Panc1 (cell line): ENCODE results near the gene RAP1GDS1. TPM values are rescaled to one million over a fixed set of nuclear protein-coding genes. Genes with fewer than 3 reads are reported as not detected.
A peak's percentile ranks its signal among the peaks of the same experiment; 100 is the strongest.

Source experiments
- ATAC-seq: fragments of 200-7000 bp; cut with Tn5 transposase; 2 replicates; pipeline ENCODE4 v1.9.1; 2020; ENCODE audit warnings: mild to moderate bottlenecking, moderate library complexity
- BruUV-seq: library from RNA; stranded (reverse); fragments of 400-500 nt; replicated peaks from 2 replicates; lab custom pipeline; 2021; lab: Mats Ljungman, UMichigan
- CTCF ChIA-PET: fragments of 300-600 bp; sonication (Branson Sonifier 250); formaldehyde crosslinking; loops from one replicate; lab custom pipeline; 2022; ENCODE audit warnings: antibody characterized with exemption; lab: Charles Lee
- POLR2A ChIA-PET: fragments of 300-600 bp; sonication (Branson Sonifier 250); formaldehyde crosslinking; loops from one replicate; lab custom pipeline; 2022; ENCODE audit warnings: antibody characterized with exemption; lab: Charles Lee
- DNase-seq: peaks from one replicate; pipeline ENCODE4 v3.0.0-alpha.2; 2010; ENCODE audit warnings: low read depth, low spot score
- H3K27ac ChIP-seq: 2 replicates; pipeline ENCODE4 v1.5.1; 2011; ENCODE audit warnings: mild to moderate bottlenecking, low read length, inconsistent platforms
- H3K27me3 ChIP-seq: fragments of 200-500 bp; sonication (Bioruptor generic); 2 replicates; pipeline ENCODE4 v1.6.0; 2014; ENCODE audit warnings: low read length, inconsistent platforms; ENCODE audit not compliant: control insufficient read depth, insufficient read depth
- H3K36me3 ChIP-seq: fragments of 200-500 bp; sonication (Bioruptor generic); 2 replicates; pipeline ENCODE4 v1.5.1; 2014; ENCODE audit warnings: inconsistent platforms, mild to moderate bottlenecking, low read length, moderate library complexity; ENCODE audit not compliant: control insufficient read depth, insufficient read depth
- H3K4me1 ChIP-seq: 2 replicates; pipeline ENCODE4 v1.5.1; 2011; ENCODE audit warnings: inconsistent platforms, mild to moderate bottlenecking, low read length, moderate library complexity; ENCODE audit not compliant: control insufficient read depth, insufficient read depth
- H3K4me3 ChIP-seq, 2 experiments: 2 replicates each; pipeline ENCODE4 v1.5.1; 2011 to 2012; ENCODE audit warnings: low read depth in 2 of 2, low read length in 2 of 2, mild to moderate bottlenecking in 2 of 2, inconsistent platforms in 1 of 2, moderate library complexity in 1 of 2
- H3K9me3 ChIP-seq: fragments of 200-500 bp; sonication (Bioruptor generic); 2 replicates; pipeline ENCODE4 v1.5.1; 2014; ENCODE audit warnings: low read depth, mild to moderate bottlenecking, inconsistent platforms, low read length, moderate library complexity; ENCODE audit not compliant: control insufficient read depth, insufficient read depth
- CTCF ChIP-seq: fragments of 450-650 bp; IDR thresholded peaks from 2 replicates; pipeline ENCODE4 v1.5.1; 2017; ENCODE audit warnings: mild to moderate bottlenecking
- POLR2AphosphoS5 ChIP-seq: IDR thresholded peaks from 2 replicates; pipeline ENCODE4 v1.6.1; 2012; ENCODE audit warnings: mild to moderate bottlenecking, low read depth, low read length, moderate library complexity
- SIN3A ChIP-seq: IDR thresholded peaks from 2 replicates; pipeline ENCODE4 v1.6.1; 2012; ENCODE audit warnings: low read depth, mild to moderate bottlenecking, low read length, moderate library complexity, borderline replicate concordance; ENCODE audit not compliant: insufficient read depth
- TCF7L2 ChIP-seq: IDR thresholded peaks from 2 replicates; pipeline ENCODE4 v1.6.1; 2011; ENCODE audit warnings: mild to moderate bottlenecking, low read depth, low read length, inconsistent platforms
- in situ Hi-C: cut with HindIII; loops from 2 replicates; pipeline ENCODE4 v1.10.0; 2016; ENCODE audit warnings: low sequenced_read_pairs, low pct_unique_long_range_greater_than_20kb
- intact Hi-C: fragments of 100-400 bp; cut with micrococcal nuclease; formaldehyde crosslinking; loops from one replicate; pipeline ENCODE4 v1.10.0; 2022; ENCODE audit not compliant: unreplicated experiment
- total RNA-seq: library from RNA; stranded (reverse); gene quantifications from one replicate; pipeline ENCODE4 v1.2.1, GENCODE V29; 2021; ENCODE audit not compliant: unreplicated experiment
- TF ChIP-seq, protein P1 (sequence below), 2 experiments: IDR thresholded peaks; 2 replicates each; pipeline ENCODE4 v1.6.1; 2011 to 2012; ENCODE audit warnings: low read depth in 2 of 2, control low read depth in 1 of 2, low read length in 1 of 2, mild to moderate bottlenecking in 1 of 2, moderate library complexity in 1 of 2; ENCODE audit not compliant: insufficient read depth in 1 of 2

Gene RAP1GDS1
- total RNA-seq, 1 experiment from 2014 or later: 39.7 TPM

DNA sequence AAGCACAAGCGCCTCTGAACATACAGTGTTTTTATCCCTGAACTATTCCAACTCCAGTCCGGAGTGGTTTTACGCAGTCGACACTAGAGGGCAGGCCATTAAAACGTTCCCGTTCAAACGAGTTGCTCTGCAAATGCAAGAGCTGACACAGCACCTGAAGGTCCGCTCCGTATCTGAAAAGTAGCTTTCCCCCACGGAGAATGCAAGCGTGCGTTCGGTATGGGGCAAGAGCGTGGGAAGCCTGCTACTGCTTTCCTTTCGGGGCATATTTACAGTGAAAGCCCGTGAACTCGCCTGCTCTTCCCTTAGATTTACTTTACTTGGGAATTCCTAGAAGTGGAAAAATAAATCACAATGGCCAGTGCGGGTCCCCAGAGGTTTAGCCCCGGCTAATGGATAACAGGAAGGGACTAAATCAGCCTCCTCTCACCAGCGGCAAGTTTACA, 206.5 kb downstream of the RAP1GDS1 start:
- DNase-seq: peak; percentile 67
- Histone ChIP-seq H3K27me3 (no peaks in the 10 kb centered on the region), H3K9me3 (no peaks in the 10 kb centered on the region), H3K4me3 (peak overlapping the region; percentile 29 to 42), H3K27ac (peak overlapping the region; percentile 59; the same call in 1 of the 2 replicates), H3K4me1 (peaks cover 3% of the 10 kb centered on the region; the same call in 1 of the 2 replicates), H3K36me3 (peaks cover 3% of the 10 kb centered on the region)
- no peak for TF ChIP-seq TCF7L2
- no peak for TF ChIP-seq SIN3A
- peak; percentile 80 for TF ChIP-seq CTCF
- ChIA-PET CTCF (interaction anchor here (0.6 to 0.9 kb wide), 3 partner anchors 40 to 539 kb away, joined by 3 to 7 read pairs (median 3); partner anchors contain the start of gene TSPAN5), POLR2A (interaction anchor here (0.6 kb wide), 1 partner anchor 537 kb away, joined by 3 read pairs; no protein-coding TSS in a partner anchor)
- peak; percentile 95 for ATAC-seq
- in situ Hi-C loops: no loop called here
- no TSS peak for BruUV-seq
- intact Hi-C loops: loop anchor here (10.0 kb wide), 3 partner anchors 187 to 467 kb away; partner anchors contain the start of gene TSPAN5

DNA sequence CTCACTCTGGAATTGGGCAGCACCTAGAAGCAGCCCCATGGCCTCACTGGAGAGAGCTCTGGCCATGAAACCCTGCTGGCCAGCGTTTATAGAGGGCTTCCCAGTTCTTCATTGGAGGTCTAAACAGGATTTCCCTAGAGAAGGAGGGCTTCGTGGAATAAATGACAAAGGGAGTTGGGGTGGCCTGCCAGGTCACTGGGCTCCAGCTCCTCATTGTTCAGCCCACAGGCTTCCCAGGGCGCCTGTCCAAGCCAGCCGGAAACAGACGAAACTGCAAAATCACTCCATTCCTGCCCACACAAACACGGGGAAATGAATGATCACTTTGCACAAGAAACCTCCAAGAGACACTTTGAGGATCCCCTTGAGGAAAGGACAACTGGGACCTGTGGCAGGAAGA, 207.5 kb downstream of the RAP1GDS1 start:
- intact Hi-C loops (loop anchor here (10.0 kb wide), 3 partner anchors 186 to 466 kb away; partner anchors contain the start of gene TSPAN5), in situ Hi-C loops (no loop called here)
- peaks cover 3% of the 10 kb centered on the region; the same call in 1 of the 2 replicates for H3K4me1 ChIP-seq
- no peak for DNase-seq
- ChIA-PET CTCF (no interaction called here), POLR2A (no interaction called here)
- H3K36me3 ChIP-seq: peaks cover 3% of the 10 kb centered on the region
- ATAC-seq: no peak
- no peaks in the 10 kb centered on the region for H3K27me3 ChIP-seq
- no peaks in the 10 kb centered on the region for H3K9me3 ChIP-seq
- BruUV-seq: no TSS peak
- no peak for TF ChIP-seq TCF7L2
- TF ChIP-seq POLR2AphosphoS5: no peak
- TF ChIP-seq SIN3A: no peak
- TF ChIP-seq, protein P1, sequence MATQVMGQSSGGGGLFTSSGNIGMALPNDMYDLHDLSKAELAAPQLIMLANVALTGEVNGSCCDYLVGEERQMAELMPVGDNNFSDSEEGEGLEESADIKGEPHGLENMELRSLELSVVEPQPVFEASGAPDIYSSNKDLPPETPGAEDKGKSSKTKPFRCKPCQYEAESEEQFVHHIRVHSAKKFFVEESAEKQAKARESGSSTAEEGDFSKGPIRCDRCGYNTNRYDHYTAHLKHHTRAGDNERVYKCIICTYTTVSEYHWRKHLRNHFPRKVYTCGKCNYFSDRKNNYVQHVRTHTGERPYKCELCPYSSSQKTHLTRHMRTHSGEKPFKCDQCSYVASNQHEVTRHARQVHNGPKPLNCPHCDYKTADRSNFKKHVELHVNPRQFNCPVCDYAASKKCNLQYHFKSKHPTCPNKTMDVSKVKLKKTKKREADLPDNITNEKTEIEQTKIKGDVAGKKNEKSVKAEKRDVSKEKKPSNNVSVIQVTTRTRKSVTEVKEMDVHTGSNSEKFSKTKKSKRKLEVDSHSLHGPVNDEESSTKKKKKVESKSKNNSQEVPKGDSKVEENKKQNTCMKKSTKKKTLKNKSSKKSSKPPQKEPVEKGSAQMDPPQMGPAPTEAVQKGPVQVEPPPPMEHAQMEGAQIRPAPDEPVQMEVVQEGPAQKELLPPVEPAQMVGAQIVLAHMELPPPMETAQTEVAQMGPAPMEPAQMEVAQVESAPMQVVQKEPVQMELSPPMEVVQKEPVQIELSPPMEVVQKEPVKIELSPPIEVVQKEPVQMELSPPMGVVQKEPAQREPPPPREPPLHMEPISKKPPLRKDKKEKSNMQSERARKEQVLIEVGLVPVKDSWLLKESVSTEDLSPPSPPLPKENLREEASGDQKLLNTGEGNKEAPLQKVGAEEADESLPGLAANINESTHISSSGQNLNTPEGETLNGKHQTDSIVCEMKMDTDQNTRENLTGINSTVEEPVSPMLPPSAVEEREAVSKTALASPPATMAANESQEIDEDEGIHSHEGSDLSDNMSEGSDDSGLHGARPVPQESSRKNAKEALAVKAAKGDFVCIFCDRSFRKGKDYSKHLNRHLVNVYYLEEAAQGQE (IDR thresholded peaks at IDR 0.05; ENCODE audit: insufficient read depth in 1 of 2, low read depth in 2 of 2, low read length in 1 of 2): no peak
- no peak for TF ChIP-seq CTCF
- 0 out of 2 replicates have a peak overlapping the region, but pooled peaks have one; percentile 7 for H3K27ac ChIP-seq
- no peak overlapping the region for H3K4me3 ChIP-seq
